ENCODE results near the gene TMEM242.

GRCh38 chr6:157270916-157271315 is 52.4 kb downstream of the TMEM242 start:
- TF ChIP-seq CTCF (IDR thresholded peaks at IDR 0.05) = no peak
- TF ChIP-seq POLR2A (IDR thresholded peaks at IDR 0.05) = no peak
- TF ChIP-seq EP300 (IDR thresholded peaks at IDR 0.05) = no peak

Measured in ovary (tissue), 3 donors.